SU-DHL-6 (cell line): Measurements from ENCODE around the gene C2orf92.

ENCODE experiments used
- H2AFZ ChIP-seq: fragments of 200-600 bp; sonication (generic); 2 replicates; pipeline ENCODE4 v1.6.1; 2014; ENCODE audit warnings: low read depth, mild to moderate bottlenecking, moderate library complexity, mixed read lengths, antibody characterized with exemption, low read length; ENCODE audit not compliant: severe bottlenecking
- H3F3A ChIP-seq: fragments of 200-600 bp; shearing (Covaris generic); 2 replicates; pipeline ENCODE4 v1.6.0; 2016; ENCODE audit warnings: antibody characterized with exemption, mild to moderate bottlenecking; ENCODE audit not compliant: insufficient read depth
- H3K27ac ChIP-seq: fragments of 200-600 bp; sonication (generic); 2 replicates; pipeline ENCODE4 v1.5.1; 2016; ENCODE audit warnings: low read depth, mild to moderate bottlenecking, low read length, moderate library complexity, mixed read lengths
- H3K27me3 ChIP-seq: fragments of 200-600 bp; sonication (generic), shearing (Covaris generic); 2 replicates; pipeline ENCODE4 v1.6.0; 2014; ENCODE audit warnings: mild to moderate bottlenecking, low read length
- H3K36me3 ChIP-seq: fragments of 200-600 bp; sonication (generic); 2 replicates; pipeline ENCODE4 v1.6.1; 2014; ENCODE audit warnings: mild to moderate bottlenecking, low read length, mixed read lengths
- H3K4me2 ChIP-seq: fragments of 300-600, 200-600 bp; shearing (Covaris generic), sonication (generic); 2 replicates; pipeline ENCODE4 v1.6.0; 2014; ENCODE audit warnings: low read length, low read depth, mild to moderate bottlenecking; ENCODE audit not compliant: poor library complexity, severe bottlenecking
- H3K4me3 ChIP-seq: fragments of 200-600 bp; sonication (generic); 2 replicates; pipeline ENCODE4 v1.5.1; 2014; ENCODE audit warnings: antibody characterized with exemption, low read length, mild to moderate bottlenecking, mixed read lengths; ENCODE audit not compliant: insufficient read depth, poor library complexity, severe bottlenecking
- H3K79me2 ChIP-seq: fragments of 200-600 bp; sonication (generic); 2 replicates; pipeline ENCODE4 v1.6.1; 2014; ENCODE audit warnings: mild to moderate bottlenecking, low read length, moderate library complexity; ENCODE audit not compliant: insufficient read depth
- H3K9ac ChIP-seq: fragments of 200-600 bp; sonication (generic); 2 replicates; pipeline ENCODE4 v1.7.0; 2014; ENCODE audit warnings: mild to moderate bottlenecking, low read length
- H3K9me2 ChIP-seq: fragments of 200-600 bp; sonication (generic); replicated peaks from 2 replicates; pipeline ENCODE4 v1.6.1; 2014; ENCODE audit warnings: low read length; ENCODE audit not compliant: insufficient read depth
- H3K9me3 ChIP-seq: fragments of 200-600 bp; sonication (generic); 2 replicates; pipeline ENCODE4 v1.6.1; 2014; ENCODE audit warnings: low read length, mixed read lengths; ENCODE audit not compliant: insufficient read depth
- H4K20me1 ChIP-seq: fragments of 200-600 bp; sonication (generic); 2 replicates; pipeline ENCODE4 v1.6.1; 2014; ENCODE audit warnings: low read depth, mild to moderate bottlenecking, antibody characterized with exemption, low read length, moderate library complexity, mixed read lengths
- CTCF ChIP-seq: fragments of 200-600 bp; sonication (generic); IDR thresholded peaks from one replicate; pipeline ENCODE4 v1.5.1; 2017; ENCODE audit warnings: antibody characterized with exemption, mild to moderate bottlenecking, low read length, moderate library complexity; ENCODE audit not compliant: insufficient read depth, poor library complexity, severe bottlenecking
- EZH2phosphoT487 ChIP-seq: fragments of 200-600 bp; sonication (generic), shearing (Covaris generic); conservative IDR thresholded peaks from 2 replicates; pipeline ENCODE4 v1.6.1; 2018; ENCODE audit warnings: mild to moderate bottlenecking, antibody characterized with exemption, low read length, moderate library complexity, mixed read lengths

The C2orf92 gene

GRCh38 chr2:97750017-97750416 lies 80.5 kb downstream of the C2orf92 start:
- H3K79me2 ChIP-seq: no peaks in the 10 kb centered on the region
- H3K9me3 ChIP-seq: no peaks in the 10 kb centered on the region
- no peaks in the 10 kb centered on the region for H3K27me3 ChIP-seq
- no peak overlapping the region for H3K27ac ChIP-seq
- no peak overlapping the region for H3K4me2 ChIP-seq
- no peak overlapping the region for H3K9ac ChIP-seq
- no peak overlapping the region for H3K4me3 ChIP-seq
- no peak for TF ChIP-seq CTCF
- no peak for TF ChIP-seq EZH2phosphoT487
- H3F3A ChIP-seq: no peaks in the 10 kb centered on the region
- peaks cover 4% of the 10 kb centered on the region; the same call in 1 of the 2 replicates for H3K36me3 ChIP-seq
- H2AFZ ChIP-seq: no peak overlapping the region
- no peaks in the 10 kb centered on the region for H4K20me1 ChIP-seq
- H3K9me2 ChIP-seq: no peaks in the 10 kb centered on the region

- no peak overlapping the region for H3K4me3 ChIP-seq
- no peaks in the 10 kb centered on the region for H3K79me2 ChIP-seq
- no peak overlapping the region for H2AFZ ChIP-seq
- no peaks in the 10 kb centered on the region for H4K20me1 ChIP-seq
- no peak overlapping the region for H3K27ac ChIP-seq
- no peak for TF ChIP-seq EZH2phosphoT487
- no peak for TF ChIP-seq CTCF
- no peak overlapping the region for H3K9ac ChIP-seq
- H3K9me3 ChIP-seq: no peaks in the 10 kb centered on the region
- no peaks in the 10 kb centered on the region for H3K9me2 ChIP-seq
- H3K4me2 ChIP-seq: no peak overlapping the region
- H3K36me3 ChIP-seq: peaks cover 4% of the 10 kb centered on the region; the same call in 1 of the 2 replicates
- H3K27me3 ChIP-seq: no peaks in the 10 kb centered on the region
- no peaks in the 10 kb centered on the region for H3F3A ChIP-seq
These were observed 82.2 kb downstream of the C2orf92 start for GRCh38 chr2:97751752-97752151.
